Panc1 (cell line): Measurements from ENCODE around the gene LINC01488. TPM values are rescaled to one million over a fixed set of nuclear protein-coding genes. Genes with fewer than 3 reads are reported as not detected.

Experiments used
- ATAC-seq: fragments of 200-7000 bp; cut with Tn5 transposase; 2 replicates; pipeline ENCODE4 v1.9.1; 2020; ENCODE audit warnings: mild to moderate bottlenecking, moderate library complexity
- BruUV-seq: library from RNA; stranded (reverse); fragments of 400-500 nt; replicated peaks from 2 replicates; lab custom pipeline; 2021; lab: Mats Ljungman, UMichigan
- CTCF ChIA-PET: fragments of 300-600 bp; sonication (Branson Sonifier 250); formaldehyde crosslinking; loops from one replicate; lab custom pipeline; 2022; ENCODE audit warnings: antibody characterized with exemption; lab: Charles Lee
- POLR2A ChIA-PET: fragments of 300-600 bp; sonication (Branson Sonifier 250); formaldehyde crosslinking; loops from one replicate; lab custom pipeline; 2022; ENCODE audit warnings: antibody characterized with exemption; lab: Charles Lee
- DNase-seq: peaks from one replicate; pipeline ENCODE4 v3.0.0-alpha.2; 2010; ENCODE audit warnings: low read depth, low spot score
- H3K27ac ChIP-seq: 2 replicates; pipeline ENCODE4 v1.5.1; 2011; ENCODE audit warnings: mild to moderate bottlenecking, low read length, inconsistent platforms
- H3K27me3 ChIP-seq: fragments of 200-500 bp; sonication (Bioruptor generic); 2 replicates; pipeline ENCODE4 v1.6.0; 2014; ENCODE audit warnings: low read length, inconsistent platforms; ENCODE audit not compliant: control insufficient read depth, insufficient read depth
- H3K36me3 ChIP-seq: fragments of 200-500 bp; sonication (Bioruptor generic); 2 replicates; pipeline ENCODE4 v1.5.1; 2014; ENCODE audit warnings: inconsistent platforms, mild to moderate bottlenecking, low read length, moderate library complexity; ENCODE audit not compliant: control insufficient read depth, insufficient read depth
- H3K4me1 ChIP-seq: 2 replicates; pipeline ENCODE4 v1.5.1; 2011; ENCODE audit warnings: inconsistent platforms, mild to moderate bottlenecking, low read length, moderate library complexity; ENCODE audit not compliant: control insufficient read depth, insufficient read depth
- H3K4me3 ChIP-seq, 2 experiments: 2 replicates each; pipeline ENCODE4 v1.5.1; 2011 to 2012; ENCODE audit warnings: low read depth in 2 of 2, low read length in 2 of 2, mild to moderate bottlenecking in 2 of 2, inconsistent platforms in 1 of 2, moderate library complexity in 1 of 2
- H3K9me3 ChIP-seq: fragments of 200-500 bp; sonication (Bioruptor generic); 2 replicates; pipeline ENCODE4 v1.5.1; 2014; ENCODE audit warnings: low read depth, mild to moderate bottlenecking, inconsistent platforms, low read length, moderate library complexity; ENCODE audit not compliant: control insufficient read depth, insufficient read depth
- CTCF ChIP-seq: fragments of 450-650 bp; IDR thresholded peaks from 2 replicates; pipeline ENCODE4 v1.5.1; 2017; ENCODE audit warnings: mild to moderate bottlenecking
- POLR2AphosphoS5 ChIP-seq: IDR thresholded peaks from 2 replicates; pipeline ENCODE4 v1.6.1; 2012; ENCODE audit warnings: mild to moderate bottlenecking, low read depth, low read length, moderate library complexity
- REST ChIP-seq, 2 experiments: IDR thresholded peaks; 2 replicates each; pipeline ENCODE4 v1.6.1; 2011 to 2012; ENCODE audit warnings: low read depth in 2 of 2, control low read depth in 1 of 2, low read length in 1 of 2, mild to moderate bottlenecking in 1 of 2, moderate library complexity in 1 of 2; ENCODE audit not compliant: insufficient read depth in 1 of 2
- SIN3A ChIP-seq: IDR thresholded peaks from 2 replicates; pipeline ENCODE4 v1.6.1; 2012; ENCODE audit warnings: low read depth, mild to moderate bottlenecking, low read length, moderate library complexity, borderline replicate concordance; ENCODE audit not compliant: insufficient read depth
- TCF7L2 ChIP-seq: IDR thresholded peaks from 2 replicates; pipeline ENCODE4 v1.6.1; 2011; ENCODE audit warnings: mild to moderate bottlenecking, low read depth, low read length, inconsistent platforms
- in situ Hi-C: cut with HindIII; loops from 2 replicates; pipeline ENCODE4 v1.10.0; 2016; ENCODE audit warnings: low sequenced_read_pairs, low pct_unique_long_range_greater_than_20kb
- intact Hi-C: fragments of 100-400 bp; cut with micrococcal nuclease; formaldehyde crosslinking; loops from one replicate; pipeline ENCODE4 v1.10.0; 2022; ENCODE audit not compliant: unreplicated experiment
- total RNA-seq: library from RNA; stranded (reverse); gene quantifications from one replicate; pipeline ENCODE4 v1.2.1, GENCODE V29; 2021; ENCODE audit not compliant: unreplicated experiment

LINC01488 gene
- total RNA-seq, 1 experiment from 2014 or later = not detected

GRCh38 chr11:69491071-69492031 is 9.9 kb downstream of the LINC01488 start:
- H3K27me3 ChIP-seq = no peaks in the 10 kb centered on the region
- no peak overlapping the region for H3K27ac ChIP-seq
- DNase-seq (no peak), ATAC-seq (no peak)
- peaks cover 12% of the 10 kb centered on the region for H3K4me1 ChIP-seq
- intact Hi-C loops = loop anchor here (10.0 kb wide), 1 partner anchor 197 kb away; the partner anchor contains the start of gene MYEOV
- H3K4me3 ChIP-seq = no peak overlapping the region
- no peaks in the 10 kb centered on the region for H3K9me3 ChIP-seq
- TF ChIP-seq POLR2AphosphoS5 (no peak), TCF7L2 (no peak), SIN3A (no peak), REST (IDR thresholded peaks at IDR 0.05; ENCODE audit: insufficient read depth in 1 of 2, low read depth in 2 of 2, low read length in 1 of 2) (no peak), CTCF (no peak)
- ChIA-PET POLR2A (no interaction called here), CTCF (no interaction called here)
- H3K36me3 ChIP-seq = no peaks in the 10 kb centered on the region
- in situ Hi-C loops = no loop called here
- BruUV-seq = no TSS peak

GRCh38 chr11:69492201-69492991 is 10.9 kb downstream of the LINC01488 start:
- Histone ChIP-seq H3K27me3 (no peaks in the 10 kb centered on the region), H3K4me3 (no peak overlapping the region), H3K4me1 (peaks cover 21% of the 10 kb centered on the region), H3K36me3 (no peaks in the 10 kb centered on the region), H3K27ac (no peak overlapping the region), H3K9me3 (no peaks in the 10 kb centered on the region)
- no TSS peak for BruUV-seq
- no peak for ATAC-seq
- ChIA-PET CTCF (no interaction called here), POLR2A (no interaction called here)
- no peak for DNase-seq
- in situ Hi-C loops = no loop called here
- TF ChIP-seq CTCF = no peak
- TF ChIP-seq SIN3A = no peak
- no peak for TF ChIP-seq TCF7L2
- no peak for TF ChIP-seq POLR2AphosphoS5
- no peak for TF ChIP-seq REST (IDR thresholded peaks at IDR 0.05; ENCODE audit: insufficient read depth in 1 of 2, low read depth in 2 of 2, low read length in 1 of 2)
- intact Hi-C loops = loop anchor here (10.0 kb wide), 1 partner anchor 198 kb away; the partner anchor contains the start of gene MYEOV
